HCT116 (cell line): ENCODE measurements around the gene RAP1B. TPM values are rescaled to one million over a fixed set of nuclear protein-coding genes. Genes with fewer than 3 reads are reported as not detected.

Source experiments
- ATAC-seq: fragments of 200-7000 bp; cut with Tn5 transposase; 2 replicates; pipeline ENCODE4 v1.9.1; 2020; ENCODE audit warnings: mild to moderate bottlenecking, moderate library complexity
- BruUV-seq: library from RNA; stranded (reverse); fragments of 400-500 nt; replicated peaks from 2 replicates; lab custom pipeline; 2021; lab: Mats Ljungman, UMichigan
- CTCF ChIA-PET: fragments of 300-600 bp; sonication (Branson Sonifier 250); formaldehyde crosslinking; loops from one replicate; lab custom pipeline; 2021; ENCODE audit warnings: antibody characterized with exemption; lab: Charles Lee
- POLR2A ChIA-PET: fragments of 300-600, 350-600 bp; sonication (Branson Sonifier 250); formaldehyde crosslinking; loops from one replicate; lab custom pipeline; 2021; ENCODE audit warnings: antibody characterized with exemption; lab: Charles Lee
- RAD21 ChIA-PET, 2 experiments: fragments of 300-600 bp; sonication (Branson Sonifier 250); formaldehyde crosslinking; loops; one replicate each; lab custom pipeline; 2023; ENCODE audit warnings: low total read pairs in 2 of 2; ENCODE audit not compliant: uncharacterized antibody in 2 of 2, unreplicated experiment in 2 of 2, low non-redundant PET in 1 of 2; lab: Charles Lee
- DNase-seq: peaks from one replicate; pipeline ENCODE4 v3.0.0-alpha.2; 2010; ENCODE audit warnings: low read depth, low spot score
- H2AFZ ChIP-seq: fragments of 200-600 bp; shearing (Covaris generic), sonication (generic); 2 replicates; pipeline ENCODE4 v1.6.1; 2017; ENCODE audit warnings: low read depth, mixed run types, mixed read lengths, antibody characterized with exemption, low read length; ENCODE audit not compliant: poor library complexity, severe bottlenecking
- H3K27ac ChIP-seq: 2 replicates; pipeline ENCODE4 v1.5.1; 2012; ENCODE audit warnings: low read depth, low read length
- H3K27me3 ChIP-seq: fragments of 200-600 bp; sonication (generic); 2 replicates; pipeline ENCODE4 v1.6.1; 2016; ENCODE audit warnings: mixed run types, low read length, mixed read lengths; ENCODE audit not compliant: insufficient read depth
- H3K36me3 ChIP-seq, 2 experiments: fragments of 200-500 bp in 1 of 2; fragments of 200-600 bp in 1 of 2; sonication (Bioruptor generic) in 1 of 2; sonication (generic) in 1 of 2; 2 replicates each; pipeline versions ENCODE4 v1.5.1 to v1.6.1; 2014 to 2016; ENCODE audit warnings: low read length in 2 of 2, inconsistent platforms in 1 of 2, mixed read lengths in 1 of 2, mixed run types in 1 of 2; ENCODE audit not compliant: insufficient read depth in 2 of 2, control insufficient read depth in 1 of 2
- H3K4me1 ChIP-seq, 2 experiments: fragments of 200-600 bp in 1 of 2; sonication (generic) in 1 of 2; 2 replicates each; pipeline versions ENCODE4 v1.5.1 to v1.6.1; 2012 to 2017; ENCODE audit warnings: low read length in 2 of 2, inconsistent platforms in 1 of 2, mild to moderate bottlenecking in 1 of 2, mixed read lengths in 1 of 2, mixed run types in 1 of 2, moderate library complexity in 1 of 2; ENCODE audit not compliant: insufficient read depth in 2 of 2, control insufficient read depth in 1 of 2
- H3K4me2 ChIP-seq: fragments of 200-600 bp; sonication (generic); 2 replicates; pipeline ENCODE4 v1.6.1; 2017; ENCODE audit warnings: mixed run types, low read length, mixed read lengths
- H3K4me3 ChIP-seq, 2 experiments: fragments of 200-600 bp in 1 of 2; sonication (generic) in 1 of 2; replicated peaks in 1 of 2; 2 replicates each; pipeline ENCODE4 v1.5.1; 2011 to 2016; ENCODE audit warnings: low read length in 2 of 2, control low read depth in 1 of 2, low read depth in 1 of 2, mild to moderate bottlenecking in 1 of 2, mixed read lengths in 1 of 2, mixed run types in 1 of 2
- H3K79me2 ChIP-seq: fragments of 200-600 bp; sonication (generic); 2 replicates; pipeline ENCODE4 v1.6.1; 2017; ENCODE audit warnings: mild to moderate bottlenecking, mixed run types, low read length, moderate library complexity, mixed read lengths; ENCODE audit not compliant: insufficient read depth
- H3K9ac ChIP-seq: fragments of 200-600 bp; sonication (generic); 2 replicates; pipeline ENCODE4 v1.6.1; 2016; ENCODE audit warnings: low read length, mixed read lengths
- H3K9me2 ChIP-seq: fragments of 200-600 bp; sonication (generic), shearing (Covaris generic); 2 replicates; pipeline ENCODE4 v1.6.1; 2017; ENCODE audit warnings: mixed run types, mild to moderate bottlenecking, moderate library complexity; ENCODE audit not compliant: insufficient read depth
- H3K9me3 ChIP-seq, 2 experiments: fragments of 200-500 bp in 1 of 2; fragments of 200-600 bp in 1 of 2; sonication (Bioruptor generic) in 1 of 2; sonication (generic) in 1 of 2; 2 replicates each; pipeline ENCODE4 v1.6.1; 2014 to 2017; ENCODE audit warnings: low read length in 2 of 2, mixed read lengths in 2 of 2, inconsistent platforms in 1 of 2, low read depth in 1 of 2, mild to moderate bottlenecking in 1 of 2, mixed run types in 1 of 2, moderate library complexity in 1 of 2; ENCODE audit not compliant: control insufficient read depth in 1 of 2, insufficient read depth in 1 of 2
- H4K20me1 ChIP-seq: fragments of 200-600 bp; sonication (generic), shearing (Covaris generic); 2 replicates; pipeline ENCODE4 v1.6.1; 2017; ENCODE audit warnings: mixed run types, mild to moderate bottlenecking, moderate library complexity; ENCODE audit not compliant: insufficient read depth
- CBX3 ChIP-seq: IDR thresholded peaks from 2 replicates; pipeline ENCODE4 v1.6.1; 2012; ENCODE audit warnings: low read depth
- CEBPB ChIP-seq: IDR thresholded peaks from 2 replicates; pipeline ENCODE4 v1.6.1; 2012; ENCODE audit warnings: low read depth
- EGR1 ChIP-seq: IDR thresholded peaks from 2 replicates; pipeline ENCODE4 v1.6.1; 2012; ENCODE audit warnings: low read depth
- ELF1 ChIP-seq: IDR thresholded peaks from 2 replicates; pipeline ENCODE4 v1.6.1; 2012; ENCODE audit warnings: low read depth, borderline replicate concordance
- EZH2 ChIP-seq: fragments of 200-600 bp; sonication (generic); IDR thresholded peaks from 2 replicates; pipeline ENCODE4 v1.6.1; 2017; ENCODE audit warnings: antibody characterized with exemption, mixed run types
- JUND ChIP-seq: IDR thresholded peaks from 2 replicates; pipeline ENCODE4 v1.6.1; 2012
- POLR2A ChIP-seq: IDR thresholded peaks from 2 replicates; pipeline ENCODE4 v1.7.0; 2011; ENCODE audit warnings: borderline replicate concordance; ENCODE audit not compliant: insufficient read depth, insufficient read length; ENCODE audit errors: extremely low read depth
- POLR2AphosphoS5 ChIP-seq: IDR thresholded peaks from 2 replicates; pipeline ENCODE4 v1.6.1; 2011; ENCODE audit warnings: mild to moderate bottlenecking, low read depth, low read length, moderate library complexity
- RAD21 ChIP-seq: IDR thresholded peaks from 2 replicates; pipeline ENCODE4 v1.6.1; 2012; ENCODE audit warnings: low read depth, mild to moderate bottlenecking
- SIN3A ChIP-seq: IDR thresholded peaks from 2 replicates; pipeline ENCODE4 v1.6.1; 2012; ENCODE audit warnings: low read depth
- SP1 ChIP-seq: IDR thresholded peaks from 2 replicates; pipeline ENCODE4 v1.6.1; 2012; ENCODE audit warnings: low read depth
- TCF7L2 ChIP-seq: IDR thresholded peaks from 2 replicates; pipeline ENCODE4 v1.7.0; 2011; ENCODE audit warnings: borderline replicate concordance, inconsistent platforms; ENCODE audit not compliant: insufficient read depth, insufficient read length; ENCODE audit errors: extremely low read depth
- ZFX ChIP-seq: fragments of 450-650 bp; IDR thresholded peaks from 2 replicates; pipeline ENCODE4 v1.6.1; 2017
- ZNF274 ChIP-seq: fragments of 200-500 bp; sonication (Bioruptor generic); IDR thresholded peaks from 2 replicates; pipeline ENCODE4 v1.6.1; 2014; ENCODE audit warnings: mild to moderate bottlenecking, low read depth, low read length, inconsistent platforms
- intact Hi-C: fragments of 100-400 bp; cut with micrococcal nuclease; formaldehyde crosslinking; loops from 2 replicates; pipeline ENCODE4 v1.10.0; 2022
- total RNA-seq: library from RNA; stranded (reverse); gene quantifications from one replicate; pipeline ENCODE4 v1.2.1, GENCODE V29; 2021; ENCODE audit not compliant: unreplicated experiment
- TF ChIP-seq, protein P1 (sequence below): IDR thresholded peaks from 2 replicates; pipeline ENCODE4 v1.6.1; 2011; ENCODE audit warnings: mild to moderate bottlenecking, low read length, moderate library complexity; ENCODE audit not compliant: insufficient replicate concordance; ENCODE audit errors: extremely low read depth
- TF ChIP-seq, protein P2 (sequence below): IDR thresholded peaks from 2 replicates; pipeline ENCODE4 v1.6.1; 2012; ENCODE audit warnings: low read depth
- TF ChIP-seq, protein P3 (sequence below), 3 experiments: fragments of 200-600 bp in 1 of 3; sonication (generic) in 1 of 3; IDR thresholded peaks in 2 of 3; conservative IDR thresholded peaks in 1 of 3; 2 replicates each; pipeline ENCODE4 v1.5.1; 2012 to 2017; ENCODE audit warnings: low read depth in 2 of 3, low read length in 2 of 3, antibody characterized with exemption in 1 of 3, borderline replicate concordance in 1 of 3, control low read depth in 1 of 3, mild to moderate bottlenecking in 1 of 3, mixed read lengths in 1 of 3, mixed run types in 1 of 3, moderate library complexity in 1 of 3; ENCODE audit not compliant: insufficient read depth in 1 of 3

Gene RAP1B
- total RNA-seq, 1 experiment from 2014 or later = 79.2 TPM

DNA sequence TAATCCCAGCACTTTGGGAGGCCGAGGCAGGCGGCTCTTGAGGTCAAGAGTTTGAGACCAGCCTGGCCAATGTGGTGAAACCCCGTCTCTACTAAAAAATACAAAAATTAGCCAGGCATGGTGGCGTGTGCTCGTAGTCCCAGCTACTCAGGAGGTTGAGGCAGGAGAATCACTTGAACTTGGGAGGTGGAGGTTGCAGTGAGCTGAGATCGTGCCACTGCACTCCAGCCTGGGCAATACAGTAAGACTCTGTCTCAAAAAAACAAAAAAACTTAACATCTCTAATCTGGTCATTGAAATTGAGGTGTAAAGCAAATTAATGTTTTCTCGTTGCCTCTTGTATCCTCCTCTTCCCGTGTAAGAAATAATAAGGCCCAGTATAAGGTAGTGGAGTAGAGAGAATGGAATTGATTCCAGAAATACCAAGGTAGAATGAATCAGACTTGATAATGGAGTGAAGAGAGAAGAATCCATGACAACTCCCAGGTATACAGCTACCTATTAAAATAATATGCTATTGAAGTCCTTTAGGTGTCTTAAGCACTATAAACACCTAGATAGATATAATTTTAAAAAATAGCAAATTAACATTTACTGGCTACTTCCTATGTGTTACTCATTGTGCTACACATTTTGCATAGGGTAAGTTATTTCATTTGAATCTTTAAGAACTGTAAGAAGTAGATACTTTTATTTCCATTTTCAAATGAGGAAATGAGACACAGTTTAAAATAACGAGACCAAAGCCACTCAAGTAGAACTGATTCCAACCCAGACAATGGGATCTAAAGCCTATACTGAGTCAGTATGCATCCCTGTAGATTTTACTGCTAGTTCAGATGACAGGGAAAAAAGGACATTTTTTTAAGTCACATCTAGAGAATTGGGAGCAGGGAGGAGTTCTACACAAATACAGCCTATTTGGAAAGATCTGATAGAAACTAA lies 23.2 kb downstream of the RAP1B start:
- no TSS peak for BruUV-seq
- no peaks in the 10 kb centered on the region for H3K9me3 ChIP-seq

More for the DNA sequence above, 23.2 kb downstream of the RAP1B start:
- H3K4me2 ChIP-seq = no peak overlapping the region
- no peak for ATAC-seq
- no peak overlapping the region for H2AFZ ChIP-seq
- H3K36me3 ChIP-seq = no peaks in the 10 kb centered on the region
- no peak overlapping the region for H3K27ac ChIP-seq
- ChIA-PET RAD21 (no interaction called here), POLR2A (no interaction called here), CTCF (no interaction called here)
- H3K4me3 ChIP-seq = no peak overlapping the region
- peaks cover 11% of the 10 kb centered on the region; the same call in 1 of the 2 replicates for H4K20me1 ChIP-seq
- no peak overlapping the region for H3K9ac ChIP-seq
- H3K79me2 ChIP-seq = peaks cover 100% of the 10 kb centered on the region
- intact Hi-C loops = no loop called here
- no peak for DNase-seq
- H3K9me2 ChIP-seq = no peaks in the 10 kb centered on the region
- H3K4me1 ChIP-seq = no peaks in the 10 kb centered on the region
- no peak for TF ChIP-seq JUND
- TF ChIP-seq ZNF274 = no peak
- TF ChIP-seq SIN3A = no peak
- TF ChIP-seq EGR1 = no peak
- TF ChIP-seq ZFX = no peak
- no peak for TF ChIP-seq CBX3
- no peak for TF ChIP-seq CEBPB
- TF ChIP-seq ELF1 = no peak
- TF ChIP-seq, protein P1, sequence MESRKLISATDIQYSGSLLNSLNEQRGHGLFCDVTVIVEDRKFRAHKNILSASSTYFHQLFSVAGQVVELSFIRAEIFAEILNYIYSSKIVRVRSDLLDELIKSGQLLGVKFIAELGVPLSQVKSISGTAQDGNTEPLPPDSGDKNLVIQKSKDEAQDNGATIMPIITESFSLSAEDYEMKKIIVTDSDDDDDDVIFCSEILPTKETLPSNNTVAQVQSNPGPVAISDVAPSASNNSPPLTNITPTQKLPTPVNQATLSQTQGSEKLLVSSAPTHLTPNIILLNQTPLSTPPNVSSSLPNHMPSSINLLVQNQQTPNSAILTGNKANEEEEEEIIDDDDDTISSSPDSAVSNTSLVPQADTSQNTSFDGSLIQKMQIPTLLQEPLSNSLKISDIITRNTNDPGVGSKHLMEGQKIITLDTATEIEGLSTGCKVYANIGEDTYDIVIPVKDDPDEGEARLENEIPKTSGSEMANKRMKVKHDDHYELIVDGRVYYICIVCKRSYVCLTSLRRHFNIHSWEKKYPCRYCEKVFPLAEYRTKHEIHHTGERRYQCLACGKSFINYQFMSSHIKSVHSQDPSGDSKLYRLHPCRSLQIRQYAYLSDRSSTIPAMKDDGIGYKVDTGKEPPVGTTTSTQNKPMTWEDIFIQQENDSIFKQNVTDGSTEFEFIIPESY = no peak
- no peak for TF ChIP-seq TCF7L2
- TF ChIP-seq RAD21 = no peak
- no peak for TF ChIP-seq POLR2A
- no peak for TF ChIP-seq SP1
- TF ChIP-seq POLR2AphosphoS5 = no peak
- TF ChIP-seq EZH2 = no peak
- TF ChIP-seq, protein P2, sequence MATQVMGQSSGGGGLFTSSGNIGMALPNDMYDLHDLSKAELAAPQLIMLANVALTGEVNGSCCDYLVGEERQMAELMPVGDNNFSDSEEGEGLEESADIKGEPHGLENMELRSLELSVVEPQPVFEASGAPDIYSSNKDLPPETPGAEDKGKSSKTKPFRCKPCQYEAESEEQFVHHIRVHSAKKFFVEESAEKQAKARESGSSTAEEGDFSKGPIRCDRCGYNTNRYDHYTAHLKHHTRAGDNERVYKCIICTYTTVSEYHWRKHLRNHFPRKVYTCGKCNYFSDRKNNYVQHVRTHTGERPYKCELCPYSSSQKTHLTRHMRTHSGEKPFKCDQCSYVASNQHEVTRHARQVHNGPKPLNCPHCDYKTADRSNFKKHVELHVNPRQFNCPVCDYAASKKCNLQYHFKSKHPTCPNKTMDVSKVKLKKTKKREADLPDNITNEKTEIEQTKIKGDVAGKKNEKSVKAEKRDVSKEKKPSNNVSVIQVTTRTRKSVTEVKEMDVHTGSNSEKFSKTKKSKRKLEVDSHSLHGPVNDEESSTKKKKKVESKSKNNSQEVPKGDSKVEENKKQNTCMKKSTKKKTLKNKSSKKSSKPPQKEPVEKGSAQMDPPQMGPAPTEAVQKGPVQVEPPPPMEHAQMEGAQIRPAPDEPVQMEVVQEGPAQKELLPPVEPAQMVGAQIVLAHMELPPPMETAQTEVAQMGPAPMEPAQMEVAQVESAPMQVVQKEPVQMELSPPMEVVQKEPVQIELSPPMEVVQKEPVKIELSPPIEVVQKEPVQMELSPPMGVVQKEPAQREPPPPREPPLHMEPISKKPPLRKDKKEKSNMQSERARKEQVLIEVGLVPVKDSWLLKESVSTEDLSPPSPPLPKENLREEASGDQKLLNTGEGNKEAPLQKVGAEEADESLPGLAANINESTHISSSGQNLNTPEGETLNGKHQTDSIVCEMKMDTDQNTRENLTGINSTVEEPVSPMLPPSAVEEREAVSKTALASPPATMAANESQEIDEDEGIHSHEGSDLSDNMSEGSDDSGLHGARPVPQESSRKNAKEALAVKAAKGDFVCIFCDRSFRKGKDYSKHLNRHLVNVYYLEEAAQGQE = no peak
- TF ChIP-seq, protein P3, sequence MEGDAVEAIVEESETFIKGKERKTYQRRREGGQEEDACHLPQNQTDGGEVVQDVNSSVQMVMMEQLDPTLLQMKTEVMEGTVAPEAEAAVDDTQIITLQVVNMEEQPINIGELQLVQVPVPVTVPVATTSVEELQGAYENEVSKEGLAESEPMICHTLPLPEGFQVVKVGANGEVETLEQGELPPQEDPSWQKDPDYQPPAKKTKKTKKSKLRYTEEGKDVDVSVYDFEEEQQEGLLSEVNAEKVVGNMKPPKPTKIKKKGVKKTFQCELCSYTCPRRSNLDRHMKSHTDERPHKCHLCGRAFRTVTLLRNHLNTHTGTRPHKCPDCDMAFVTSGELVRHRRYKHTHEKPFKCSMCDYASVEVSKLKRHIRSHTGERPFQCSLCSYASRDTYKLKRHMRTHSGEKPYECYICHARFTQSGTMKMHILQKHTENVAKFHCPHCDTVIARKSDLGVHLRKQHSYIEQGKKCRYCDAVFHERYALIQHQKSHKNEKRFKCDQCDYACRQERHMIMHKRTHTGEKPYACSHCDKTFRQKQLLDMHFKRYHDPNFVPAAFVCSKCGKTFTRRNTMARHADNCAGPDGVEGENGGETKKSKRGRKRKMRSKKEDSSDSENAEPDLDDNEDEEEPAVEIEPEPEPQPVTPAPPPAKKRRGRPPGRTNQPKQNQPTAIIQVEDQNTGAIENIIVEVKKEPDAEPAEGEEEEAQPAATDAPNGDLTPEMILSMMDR (IDR thresholded peaks at IDR 0.05 in 2 of 3, conservative IDR thresholded peaks at IDR 0.05 in 1 of 3; ENCODE audit: borderline replicate concordance in 1 of 3, insufficient read depth in 1 of 3, low read depth in 2 of 3, low read length in 2 of 3) = no peak
- H3K27me3 ChIP-seq = no peaks in the 10 kb centered on the region
